ENCODE results near the gene LGR5. TPM values are rescaled to one million over a fixed set of nuclear protein-coding genes. Genes with fewer than 3 reads are reported as not detected.

Gene LGR5
- total RNA-seq, 1 donor from 2014 or later, result 13.8 TPM

DNA sequence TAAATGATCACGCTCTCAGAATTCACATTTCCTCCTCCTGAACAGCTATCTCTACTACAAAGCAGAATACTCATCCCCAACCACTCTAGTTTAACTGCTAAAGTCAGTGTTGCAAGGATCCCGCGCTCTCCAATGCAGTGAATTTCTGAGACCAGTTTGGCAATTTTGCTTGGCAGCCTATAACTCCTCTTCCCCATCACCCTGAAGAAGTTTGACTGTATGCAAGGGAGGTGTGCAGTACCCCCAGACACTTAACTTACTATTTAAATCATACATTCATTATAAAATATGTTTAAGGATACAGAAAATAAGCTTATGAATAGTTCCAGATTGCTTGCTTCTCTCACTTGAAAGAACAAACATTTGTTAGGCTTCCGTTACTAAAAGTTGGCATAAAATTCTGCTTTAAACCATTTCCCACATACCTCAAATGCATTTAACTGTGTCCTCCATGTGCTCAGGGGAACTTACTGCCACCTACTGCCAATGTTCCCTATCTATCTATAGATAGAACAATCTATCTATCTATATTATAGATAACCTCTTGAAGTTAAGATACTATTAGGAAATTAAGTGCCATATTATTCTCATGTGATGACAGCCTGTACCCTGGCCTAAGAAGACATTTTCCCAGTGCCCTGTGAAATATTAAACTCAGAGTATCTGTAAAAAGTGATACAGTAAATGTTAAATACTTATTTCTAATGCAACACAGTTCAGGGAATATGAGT lies 2.4 kb downstream of the LGR5 start:
- H3K4me1 Mint-ChIP-seq (ENCODE audit: low read depth), result peaks cover 56% of the 10 kb centered on the region
- peak overlapping the region; percentile 69 for H3K27ac Mint-ChIP-seq (ENCODE audit: unreplicated experiment)
- peak overlapping the region; percentile 77 for H3K4me3 Mint-ChIP-seq (ENCODE audit: unreplicated experiment)
- no peak for DNase-seq (ENCODE audit: low spot score)
- H3K27me3 Mint-ChIP-seq (ENCODE audit: low read depth), result peaks cover 7% of the 10 kb centered on the region
- H3K36me3 Mint-ChIP-seq (ENCODE audit: low read depth), result no peaks in the 10 kb centered on the region
- TF ChIP-seq, protein P1, sequence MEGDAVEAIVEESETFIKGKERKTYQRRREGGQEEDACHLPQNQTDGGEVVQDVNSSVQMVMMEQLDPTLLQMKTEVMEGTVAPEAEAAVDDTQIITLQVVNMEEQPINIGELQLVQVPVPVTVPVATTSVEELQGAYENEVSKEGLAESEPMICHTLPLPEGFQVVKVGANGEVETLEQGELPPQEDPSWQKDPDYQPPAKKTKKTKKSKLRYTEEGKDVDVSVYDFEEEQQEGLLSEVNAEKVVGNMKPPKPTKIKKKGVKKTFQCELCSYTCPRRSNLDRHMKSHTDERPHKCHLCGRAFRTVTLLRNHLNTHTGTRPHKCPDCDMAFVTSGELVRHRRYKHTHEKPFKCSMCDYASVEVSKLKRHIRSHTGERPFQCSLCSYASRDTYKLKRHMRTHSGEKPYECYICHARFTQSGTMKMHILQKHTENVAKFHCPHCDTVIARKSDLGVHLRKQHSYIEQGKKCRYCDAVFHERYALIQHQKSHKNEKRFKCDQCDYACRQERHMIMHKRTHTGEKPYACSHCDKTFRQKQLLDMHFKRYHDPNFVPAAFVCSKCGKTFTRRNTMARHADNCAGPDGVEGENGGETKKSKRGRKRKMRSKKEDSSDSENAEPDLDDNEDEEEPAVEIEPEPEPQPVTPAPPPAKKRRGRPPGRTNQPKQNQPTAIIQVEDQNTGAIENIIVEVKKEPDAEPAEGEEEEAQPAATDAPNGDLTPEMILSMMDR (IDR thresholded peaks at IDR 0.05), result peak; percentile 64
- H3K9me3 Mint-ChIP-seq (ENCODE audit: low read depth), result peaks cover 1% of the 10 kb centered on the region

DNA sequence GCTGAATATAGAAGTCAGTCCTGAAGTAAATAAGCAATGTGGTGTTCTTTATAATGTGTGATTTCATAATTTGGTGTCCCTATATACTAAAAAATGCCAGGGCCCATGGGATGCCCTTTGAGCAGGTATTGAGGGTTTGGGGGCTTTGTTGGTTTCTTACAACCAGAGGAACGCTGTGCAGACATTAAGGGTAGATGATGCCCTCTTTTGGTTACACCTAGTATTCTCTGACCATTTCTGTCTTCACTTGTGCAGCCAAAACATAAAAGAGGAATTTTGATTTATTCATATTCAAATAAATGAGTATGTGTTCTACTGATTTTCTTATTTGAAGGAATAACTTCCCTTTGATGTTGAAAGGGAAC lies 3.0 kb downstream of the LGR5 start:
- Mint-ChIP-seq H3K4me1 (ENCODE audit: low read depth) (peaks cover 62% of the 10 kb centered on the region), H3K4me3 (ENCODE audit: unreplicated experiment) (peak overlapping the region; percentile 25), H3K27me3 (ENCODE audit: low read depth) (peaks cover 7% of the 10 kb centered on the region), H3K36me3 (ENCODE audit: low read depth) (no peaks in the 10 kb centered on the region), H3K9me3 (ENCODE audit: low read depth) (no peaks in the 10 kb centered on the region), H3K27ac (ENCODE audit: unreplicated experiment) (peak overlapping the region; percentile 41)
- no peak for DNase-seq (ENCODE audit: low spot score)
- TF ChIP-seq, protein P1 (IDR thresholded peaks at IDR 0.05), result peak; percentile 71

DNA sequence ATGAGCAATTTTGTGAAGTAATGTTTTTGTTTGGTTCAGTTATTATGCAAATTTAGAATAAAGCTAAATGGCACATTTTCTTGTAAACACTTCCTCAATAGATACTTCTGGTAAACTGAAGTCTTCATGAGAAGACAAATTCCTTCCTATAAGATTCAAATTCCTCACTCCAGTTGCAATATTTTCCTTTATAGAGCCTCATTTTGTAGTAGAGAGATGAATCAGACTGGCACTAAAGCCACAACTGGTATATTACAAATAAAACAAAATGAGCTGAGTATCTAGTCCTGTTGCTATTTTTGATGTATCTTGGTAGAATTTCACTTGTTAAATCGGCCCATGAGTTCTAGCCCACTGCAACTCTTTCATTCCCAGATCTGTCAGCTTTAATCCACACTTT lies 5.5 kb downstream of the LGR5 start:
- TF ChIP-seq, protein P1 (IDR thresholded peaks at IDR 0.05), result no peak
- H3K4me1 Mint-ChIP-seq (ENCODE audit: low read depth), result peaks cover 70% of the 10 kb centered on the region
- peak overlapping the region; percentile 56 for H3K27ac Mint-ChIP-seq (ENCODE audit: unreplicated experiment)

DNA sequence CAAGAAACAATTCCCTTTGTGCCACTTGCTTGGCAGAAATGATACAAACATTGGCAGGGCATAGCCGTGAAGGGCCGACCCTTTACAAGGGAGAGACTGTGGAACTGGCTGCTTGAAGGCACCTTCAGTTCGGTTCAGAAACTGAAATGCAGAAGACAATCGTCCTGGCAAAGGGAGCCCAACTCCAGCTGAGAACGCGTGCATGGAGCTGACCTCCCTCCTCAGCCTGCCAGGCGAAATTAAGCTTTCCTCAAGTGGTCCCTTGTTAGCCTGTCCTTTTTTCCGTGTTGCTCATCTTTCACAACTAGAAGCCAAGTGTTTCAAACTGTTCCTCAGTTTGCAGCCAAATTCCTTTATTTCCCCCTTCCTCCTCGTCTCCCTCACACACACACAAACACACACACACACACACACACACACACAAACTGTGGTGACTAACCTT lies 8.1 kb downstream of the LGR5 start:
- Mint-ChIP-seq H3K36me3 (ENCODE audit: low read depth) (no peaks in the 10 kb centered on the region), H3K4me3 (ENCODE audit: unreplicated experiment) (peak overlapping the region; percentile 55), H3K9me3 (ENCODE audit: low read depth) (no peaks in the 10 kb centered on the region), H3K4me1 (ENCODE audit: low read depth) (peaks cover 45% of the 10 kb centered on the region), H3K27ac (ENCODE audit: unreplicated experiment) (peak overlapping the region; percentile 97), H3K27me3 (ENCODE audit: low read depth) (no peaks in the 10 kb centered on the region)
- TF ChIP-seq, protein P1 (IDR thresholded peaks at IDR 0.05), result no peak
- DNase-seq (ENCODE audit: low spot score), result no peak

More for the DNA sequence above, 5.5 kb downstream of the LGR5 start:
- no peak overlapping the region for H3K4me3 Mint-ChIP-seq (ENCODE audit: unreplicated experiment)
- H3K36me3 Mint-ChIP-seq (ENCODE audit: low read depth), result no peaks in the 10 kb centered on the region
- no peak for DNase-seq (ENCODE audit: low spot score)
- no peaks in the 10 kb centered on the region for H3K9me3 Mint-ChIP-seq (ENCODE audit: low read depth)
- peaks cover 5% of the 10 kb centered on the region for H3K27me3 Mint-ChIP-seq (ENCODE audit: low read depth)

DNA sequence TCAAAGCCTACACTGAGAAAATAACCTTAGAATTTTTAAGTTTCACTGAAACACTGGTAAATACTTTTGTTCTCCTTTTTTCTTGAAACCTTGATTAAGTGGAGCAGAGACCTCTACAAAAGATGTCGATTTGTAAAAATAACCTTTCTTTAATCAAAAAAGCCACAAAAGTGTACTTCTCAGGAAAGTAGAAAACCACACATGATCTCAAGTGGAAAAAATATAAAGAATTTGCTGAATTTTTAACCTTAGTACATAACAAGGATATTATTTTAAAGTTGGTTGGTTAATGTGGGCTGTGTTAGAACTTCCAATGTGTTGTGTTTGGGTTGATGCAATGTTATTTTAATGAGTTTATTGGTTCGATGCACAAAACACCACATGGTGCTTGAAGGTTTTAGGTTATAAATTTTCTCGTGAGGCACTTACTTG lies 8.6 kb downstream of the LGR5 start:
- Mint-ChIP-seq H3K9me3 (ENCODE audit: low read depth) (no peaks in the 10 kb centered on the region), H3K36me3 (ENCODE audit: low read depth) (no peaks in the 10 kb centered on the region), H3K27ac (ENCODE audit: unreplicated experiment) (peak overlapping the region; percentile 97), H3K4me3 (ENCODE audit: unreplicated experiment) (peak overlapping the region; percentile 55), H3K27me3 (ENCODE audit: low read depth) (no peaks in the 10 kb centered on the region), H3K4me1 (ENCODE audit: low read depth) (peaks cover 45% of the 10 kb centered on the region)
- DNase-seq (ENCODE audit: low spot score), result no peak
- TF ChIP-seq, protein P1 (IDR thresholded peaks at IDR 0.05), result no peak
